Tibial nerve (tissue), 4 donors: ENCODE measurements around the gene COL6A2. TPM values are rescaled to one million over a fixed set of nuclear protein-coding genes. Genes with fewer than 3 reads are reported as not detected.
A peak's percentile ranks its signal among the peaks of the same experiment; 100 is the strongest.

Source experiments
- DNase-seq, 2 donors: peaks; one replicate each; pipeline ENCODE4 v3.0.0-alpha.2; 2019; ENCODE audit warnings: low spot score in 2 of 2
- H3K27ac ChIP-seq, 4 donors: fragments of 200-600 bp; sonication (generic) in 3 of 4; one replicate each; pipeline ENCODE4 v1.5.1; 2017 to 2019; ENCODE audit warnings: mild to moderate bottlenecking in 1 of 4
- H3K27me3 ChIP-seq, 2 donors: fragments of 200-600 bp; sonication (generic) in 1 of 2; one replicate each; pipeline versions ENCODE4 v1.5.1 to v1.6.0; 2017 to 2019
- H3K36me3 ChIP-seq, 3 donors: fragments of 200-600 bp; sonication (generic); one replicate each; pipeline ENCODE4 v1.5.1; 2018 to 2019
- H3K4me1 ChIP-seq, 4 donors: fragments of 200-600 bp; sonication (generic) in 3 of 4; one replicate each; pipeline ENCODE4 v1.5.1; 2017 to 2019
- H3K4me3 ChIP-seq, 4 donors: fragments of 200-600 bp; sonication (generic) in 3 of 4; one replicate each; pipeline ENCODE4 v1.5.1; 2017 to 2019; ENCODE audit warnings: mild to moderate bottlenecking in 1 of 4, moderate library complexity in 1 of 4
- H3K9me3 ChIP-seq, 4 donors: fragments of 200-600 bp; sonication (generic) in 3 of 4; one replicate each; pipeline ENCODE4 v1.5.1; 2017 to 2019
- CTCF ChIP-seq, 5 experiments: fragments of 200-600 bp in 3 of 5; fragments of 450-650 bp in 2 of 5; sonication (generic) in 3 of 5; IDR thresholded peaks; one replicate each; pipeline ENCODE4 v1.5.1; 2016 to 2019; ENCODE audit warnings: antibody characterized with exemption in 5 of 5, mild to moderate bottlenecking in 3 of 5, moderate library complexity in 2 of 5
- EP300 ChIP-seq, 2 donors: sonication (generic); formaldehyde crosslinking; IDR thresholded peaks; one replicate each; pipeline ENCODE4 v1.6.1; 2017; ENCODE audit warnings: antibody characterized with exemption in 2 of 2, mild to moderate bottlenecking in 1 of 2
- POLR2A ChIP-seq, 2 donors: fragments of 450-650 bp; IDR thresholded peaks; one replicate each; pipeline ENCODE4 v1.6.1; 2017; ENCODE audit warnings: antibody characterized with exemption in 2 of 2, mild to moderate bottlenecking in 2 of 2, moderate library complexity in 2 of 2
- WGBS, 2 donors: methylation state at CpG; one replicate each; pipeline ENCODE4 v1.1.5; 2018; 5-methylcytosine and 5-hydroxymethylcytosine counted together
- total RNA-seq, 4 donors: library from RNA; depleted of rRNA; stranded (reverse); fragments of >200 nt; gene quantifications; one replicate each; pipeline ENCODE4 v1.1.0, GENCODE V29; 2016

The COL6A2 gene
- total RNA-seq, 4 donors from 2014 or later: 470 to 1,210 (median 744) TPM

DNA sequence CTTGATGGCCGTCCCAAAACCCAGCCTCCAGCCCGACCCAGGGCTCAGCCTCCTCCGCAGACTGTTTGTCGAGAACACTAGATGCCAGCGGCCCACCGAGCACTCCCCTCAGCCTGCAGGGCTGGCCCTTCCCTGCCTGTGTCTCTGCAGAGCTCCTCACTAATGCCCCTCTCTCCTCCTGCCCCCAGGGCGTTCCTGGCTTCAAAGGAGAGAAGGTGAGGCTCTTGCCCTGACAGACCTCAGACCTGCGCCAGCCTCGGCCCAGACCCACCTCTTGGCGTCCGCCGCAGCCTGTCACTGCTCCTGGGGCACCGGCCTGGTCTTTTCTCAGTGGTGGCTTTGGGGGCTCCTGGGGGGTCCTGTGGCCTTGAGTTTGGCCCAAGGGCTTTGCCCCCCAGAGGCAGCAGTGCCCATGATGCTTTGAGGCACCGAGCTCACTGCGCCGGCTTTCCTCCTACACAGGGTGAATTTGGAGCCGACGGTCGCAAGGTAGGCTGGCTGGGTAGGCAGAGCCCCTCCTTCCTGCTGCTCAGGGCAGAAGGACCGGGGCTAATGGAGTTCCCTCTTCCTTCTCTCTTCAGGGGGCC is 18.4 kb downstream of the COL6A2 start:
- peaks cover 0 to 6% (median 0%) of the 10 kb centered on the region in 4 donors for H3K9me3 ChIP-seq
- H3K4me3 ChIP-seq: no peak overlapping the region
- TF ChIP-seq CTCF (IDR thresholded peaks at IDR 0.05) (no peak), EP300 (IDR thresholded peaks at IDR 0.05) (no peak), POLR2A (IDR thresholded peaks at IDR 0.05) (no peak)
- no peaks in the 10 kb centered on the region for H3K27me3 ChIP-seq
- DNase-seq: peak in 1 of 2 donors; percentile 9
- H3K4me1 ChIP-seq: peaks cover 0 to 15% (median 0%) of the 10 kb centered on the region in 4 donors
- H3K36me3 ChIP-seq: peaks cover 4 to 96% (median 14%) of the 10 kb centered on the region in 3 donors
- 90 to 91% methylated on average over 13 to 19 of the region's 20 CpGs for WGBS, 2 donors
- H3K27ac ChIP-seq: no peak overlapping the region

DNA sequence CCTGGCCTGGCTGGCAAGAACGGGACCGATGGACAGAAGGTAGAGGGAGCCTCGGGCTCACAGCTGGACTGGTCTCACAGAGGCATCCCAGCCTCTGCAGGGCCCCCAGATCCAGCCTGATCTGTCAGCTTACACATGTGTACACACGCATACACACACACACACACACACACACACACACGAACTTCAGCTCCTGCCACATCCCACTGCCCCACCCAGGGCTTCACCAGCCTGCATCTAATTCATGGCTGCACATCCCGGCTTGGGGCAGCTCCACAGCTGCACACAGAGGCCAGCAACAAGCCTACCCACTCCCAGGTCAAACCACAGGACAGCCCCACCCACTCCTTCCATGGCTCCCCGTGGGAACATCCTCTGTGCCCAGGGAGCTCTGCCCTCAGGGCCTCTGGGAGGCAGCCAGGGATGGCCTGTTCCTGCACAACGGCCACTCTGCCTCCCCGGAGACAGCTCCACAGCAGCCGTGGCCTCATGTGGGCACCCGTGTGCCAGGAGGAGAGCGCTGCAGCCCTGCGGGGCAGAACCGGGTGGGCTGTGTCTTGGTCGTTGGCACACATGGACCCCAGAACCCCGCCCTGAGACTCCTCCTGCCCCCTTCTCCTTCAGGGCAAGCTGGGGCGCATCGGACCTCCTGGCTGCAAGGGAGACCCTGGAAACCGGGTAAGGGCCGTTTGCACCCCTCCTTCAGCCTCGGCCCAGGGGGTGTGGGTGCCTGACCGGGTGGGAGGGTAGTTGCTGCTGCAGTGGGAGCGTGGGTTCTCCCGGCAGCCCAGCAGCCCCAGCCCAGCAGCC is 19.1 kb downstream of the COL6A2 start:
- Histone ChIP-seq H3K4me1 (peaks cover 0 to 15% (median 0%) of the 10 kb centered on the region in 4 donors), H3K27ac (peak overlapping the region in 1 of 4 donors; percentile 24), H3K9me3 (peaks cover 0 to 6% (median 0%) of the 10 kb centered on the region in 4 donors), H3K27me3 (no peaks in the 10 kb centered on the region), H3K36me3 (peaks cover 4 to 100% (median 14%) of the 10 kb centered on the region in 3 donors), H3K4me3 (no peak overlapping the region)
- DNase-seq: peak in 1 of 2 donors; percentile 12
- no peak for TF ChIP-seq EP300 (IDR thresholded peaks at IDR 0.05)
- no peak for TF ChIP-seq CTCF (IDR thresholded peaks at IDR 0.05)
- no peak for TF ChIP-seq POLR2A (IDR thresholded peaks at IDR 0.05)
- 58 to 78% methylated on average over 7 to 15 of the region's 24 CpGs for WGBS, 2 donors

DNA sequence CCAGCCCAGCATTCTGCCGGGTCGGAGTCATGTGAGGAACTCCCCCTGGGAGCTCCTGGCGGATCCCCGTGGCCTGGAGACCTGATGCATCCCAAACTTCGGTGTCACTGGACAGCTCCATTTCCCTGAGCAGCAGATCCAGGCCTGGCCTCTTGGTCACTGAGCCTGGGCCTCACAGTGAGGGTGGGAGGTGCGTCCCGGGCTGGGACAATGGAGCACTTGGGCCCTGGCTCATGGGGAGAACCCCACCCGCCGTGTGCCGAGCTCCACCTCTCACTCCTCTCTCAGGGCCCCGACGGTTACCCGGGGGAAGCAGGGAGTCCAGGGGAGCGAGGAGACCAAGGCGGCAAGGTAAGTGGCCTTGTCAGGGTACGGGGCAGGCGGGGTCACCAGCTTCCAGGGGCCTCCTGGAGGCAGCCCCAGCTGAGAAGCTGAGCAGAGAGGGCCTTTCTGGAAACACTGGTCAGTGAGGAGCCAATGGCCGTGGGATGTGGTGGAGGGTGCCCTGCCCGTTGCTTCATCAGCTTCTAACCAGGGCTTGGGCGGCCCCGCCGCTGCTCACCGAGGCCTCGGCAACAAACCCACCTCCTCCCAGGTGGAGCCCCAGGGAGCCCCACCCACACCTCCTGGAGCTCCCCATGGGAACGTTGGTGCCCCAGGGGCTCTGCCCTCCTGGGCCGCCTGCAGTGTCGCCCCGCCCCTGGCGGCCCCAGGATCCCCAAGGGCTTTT is 19.8 kb downstream of the COL6A2 start:
- peak in 1 of 2 donors; percentile 11 for DNase-seq
- H3K4me3 ChIP-seq: no peak overlapping the region
- H3K27ac ChIP-seq: peak overlapping the region in 1 of 4 donors; percentile 24
- WGBS, 2 donors: 80 to 88% methylated on average over 14 to 25 of the region's 29 CpGs
- H3K9me3 ChIP-seq: peaks cover 0 to 6% (median 0%) of the 10 kb centered on the region in 4 donors
- H3K4me1 ChIP-seq: peaks cover 0 to 15% (median 0%) of the 10 kb centered on the region in 4 donors
- no peak for TF ChIP-seq CTCF (IDR thresholded peaks at IDR 0.05)
- TF ChIP-seq POLR2A (IDR thresholded peaks at IDR 0.05): no peak
- no peak for TF ChIP-seq EP300 (IDR thresholded peaks at IDR 0.05)
- peaks cover 4 to 100% (median 14%) of the 10 kb centered on the region in 3 donors for H3K36me3 ChIP-seq
- H3K27me3 ChIP-seq: no peaks in the 10 kb centered on the region

DNA sequence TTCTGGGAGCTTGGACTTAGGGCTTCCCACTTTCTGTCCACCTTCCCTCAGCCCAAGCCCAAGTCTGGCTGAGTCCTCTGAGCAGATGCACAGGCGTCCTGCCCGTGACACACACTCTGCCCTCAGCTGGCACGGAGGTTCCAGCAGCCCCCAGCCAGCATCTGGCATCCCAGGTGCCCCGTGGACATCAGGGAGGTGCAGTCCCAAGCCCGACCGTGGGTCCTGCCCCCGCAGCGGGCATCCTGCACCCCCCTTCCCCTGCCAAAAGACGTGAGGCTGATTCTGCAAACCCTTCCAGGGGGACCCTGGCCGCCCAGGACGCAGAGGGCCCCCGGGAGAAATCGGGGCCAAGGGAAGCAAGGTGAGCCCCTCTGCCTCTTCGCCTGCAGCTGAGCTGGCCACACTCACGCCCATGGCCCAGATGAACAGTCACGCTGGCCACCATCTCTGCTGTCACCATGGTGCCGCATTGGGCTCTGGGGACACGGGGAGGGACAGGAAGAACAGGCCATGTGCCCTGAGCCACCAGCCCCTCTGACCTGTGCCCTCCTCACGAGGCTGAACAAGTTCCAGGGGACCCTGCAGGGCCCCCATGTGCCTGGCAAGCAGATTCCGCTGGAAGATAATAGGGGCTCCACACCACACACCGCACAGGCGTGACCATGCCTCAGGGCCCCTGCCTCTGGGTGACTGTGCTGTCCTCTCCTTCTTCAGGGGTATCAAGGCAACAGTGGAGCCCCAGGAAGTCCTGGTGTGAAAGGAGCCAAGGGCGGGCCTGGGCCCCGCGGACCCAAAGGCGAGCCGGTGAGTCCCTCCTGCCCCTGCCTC is 20.6 kb downstream of the COL6A2 start:
- Histone ChIP-seq H3K27ac (no peak overlapping the region), H3K4me1 (peaks cover 0 to 15% (median 0%) of the 10 kb centered on the region in 4 donors), H3K4me3 (no peak overlapping the region), H3K27me3 (no peaks in the 10 kb centered on the region), H3K9me3 (peaks cover 0 to 6% (median 0%) of the 10 kb centered on the region in 4 donors), H3K36me3 (peaks cover 4 to 99% (median 13%) of the 10 kb centered on the region in 3 donors)
- DNase-seq: peak in 1 of 2 donors; percentile 10
- 92 to 93% methylated on average over 18 to 19 of the region's 27 CpGs for WGBS, 2 donors
- TF ChIP-seq CTCF (IDR thresholded peaks at IDR 0.05) (no peak), POLR2A (IDR thresholded peaks at IDR 0.05) (no peak)
